GM21447 (cell line): Measurements from ENCODE around the gene GABPB1.

Experiments used
- ATAC-seq: cut with Tn5 transposase; IDR thresholded peaks from one replicate; pipeline ENCODE4 v1.9.1; 2021; ENCODE audit not compliant: unreplicated experiment

GABPB1 gene

DNA sequence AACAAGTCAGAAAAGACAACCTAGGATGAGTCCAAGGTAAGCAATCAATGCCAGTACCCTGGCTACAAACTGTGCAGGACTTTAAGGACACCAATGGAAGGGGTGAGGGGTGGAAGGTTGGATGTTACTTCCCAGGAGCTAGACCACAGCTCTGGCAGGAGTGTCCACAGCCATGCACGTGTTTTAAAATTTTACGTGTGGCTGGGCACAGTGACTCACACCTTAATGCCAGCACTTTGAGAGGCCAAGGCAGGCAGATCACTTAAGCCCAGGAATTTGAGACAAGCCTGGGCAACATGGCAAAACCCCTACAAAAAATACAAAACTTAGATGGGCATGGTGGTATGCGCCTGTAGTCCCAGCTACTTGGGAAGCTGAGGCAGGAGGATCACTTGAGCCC lies 74.7 kb downstream of the GABPB1 start:
- ATAC-seq: no peak

DNA sequence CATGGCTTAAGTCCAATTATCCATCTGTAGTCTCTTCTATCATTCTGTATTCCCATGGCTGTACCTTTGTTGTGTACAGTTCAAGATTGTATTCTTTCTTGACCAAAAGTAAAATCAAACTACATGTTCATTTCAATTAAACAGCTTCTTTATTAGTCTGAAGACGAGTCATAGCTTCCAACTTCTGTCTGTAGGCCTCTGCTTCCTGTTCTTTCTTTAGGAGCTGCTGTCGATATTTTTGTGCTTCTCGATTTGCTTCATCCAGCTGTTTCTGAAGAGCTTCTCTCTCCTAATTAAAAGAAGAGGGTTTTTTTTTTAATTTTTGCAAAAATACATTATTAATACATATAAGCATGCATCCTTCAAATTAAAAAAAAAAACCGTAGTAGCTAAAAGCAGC lies 76.5 kb downstream of the GABPB1 start:
- ATAC-seq: no peak

DNA sequence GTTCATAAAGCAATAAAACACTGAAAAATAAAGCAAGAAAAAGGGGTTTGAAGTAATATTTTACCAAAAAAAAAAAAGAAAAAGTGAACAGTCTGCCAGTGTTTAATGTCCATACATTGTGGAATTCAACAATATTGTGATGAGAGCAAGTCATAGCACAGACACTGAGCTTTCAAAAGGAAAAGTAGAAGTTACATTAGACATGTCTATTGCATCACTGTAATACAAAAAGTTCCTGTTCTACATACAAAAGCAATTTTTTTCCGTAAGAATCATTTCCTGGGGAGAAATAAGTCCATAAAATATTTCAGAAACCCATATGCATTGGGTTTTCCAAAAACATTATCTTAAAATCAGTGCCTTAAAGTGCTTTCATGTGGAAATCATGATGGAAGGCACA lies 77.6 kb downstream of the GABPB1 start:
- ATAC-seq: no peak

- ATAC-seq: no peak
Measured at GRCh38 chr15:50275908-50276307, 79.1 kb downstream of the GABPB1 start.

GRCh38 chr15:50275091-50275490 lies 79.9 kb downstream of the GABPB1 start:
- ATAC-seq: no peak

- no peak for ATAC-seq
Measured at GRCh38 chr15:50267577-50267976, 87.4 kb downstream of the GABPB1 start.

GRCh38 chr15:50265620-50266019 lies 89.4 kb downstream of the GABPB1 start, which contains the start of gene HDC:
TSS of gene HDC (minus strand) at chr15:50265726. CDS start at chr15:50265623, 103 bp downstream.
- ATAC-seq: no peak

- ATAC-seq: no peak
Measured at GRCh38 chr15:50262533-50262932, 92.5 kb downstream of the GABPB1 start.

- no peak for ATAC-seq
Measured at GRCh38 chr15:50261981-50262380, 93.0 kb downstream of the GABPB1 start.

GRCh38 chr15:50260969-50261496 lies 94.0 kb downstream of the GABPB1 start:
- ATAC-seq: peak; percentile 66

GRCh38 chr15:50259276-50259675 lies 95.7 kb downstream of the GABPB1 start:
- ATAC-seq: no peak

DNA sequence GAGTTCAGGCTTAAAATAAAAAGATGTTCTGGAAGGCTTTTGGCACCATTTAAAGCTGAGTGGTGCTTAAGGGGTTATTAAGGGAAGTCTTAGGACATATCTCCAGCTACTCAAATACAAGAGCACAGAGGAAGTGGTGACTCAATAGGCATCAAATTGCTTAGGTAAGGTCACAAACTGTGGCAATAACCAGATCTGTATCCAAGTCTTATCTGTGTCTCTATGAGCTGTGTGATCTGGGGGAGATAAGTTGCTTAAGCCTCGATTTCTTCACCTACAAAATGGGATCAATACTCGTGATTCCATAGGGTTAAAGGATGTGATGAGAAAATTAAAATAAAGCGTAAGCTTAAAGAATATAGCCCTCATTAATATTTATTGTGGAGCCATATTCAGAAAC lies 97.1 kb downstream of the GABPB1 start:
- ATAC-seq: no peak

DNA sequence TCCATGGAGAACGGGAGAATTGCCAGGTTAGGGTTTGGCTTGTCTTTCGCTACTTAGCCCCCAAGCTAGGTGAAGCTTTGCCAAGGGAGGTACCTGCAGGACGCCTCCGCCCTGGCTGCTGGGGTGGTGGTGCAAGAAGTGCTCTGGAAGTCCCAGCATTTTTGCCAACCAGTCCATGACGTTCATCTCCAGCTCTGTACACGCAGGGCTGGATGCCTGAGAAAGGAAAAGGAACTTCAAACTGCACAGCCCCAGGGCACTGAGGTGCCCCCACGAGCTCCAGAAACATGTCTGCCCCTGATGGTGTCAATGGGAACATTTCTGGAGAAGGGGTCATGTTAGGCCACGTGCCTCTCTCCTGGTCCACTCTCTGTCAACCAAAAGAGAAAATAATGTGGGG lies 97.7 kb downstream of the GABPB1 start:
- ATAC-seq: no peak

- ATAC-seq: no peak
Measured at GRCh38 chr15:50256188-50257041, 98.6 kb downstream of the GABPB1 start.

DNA sequence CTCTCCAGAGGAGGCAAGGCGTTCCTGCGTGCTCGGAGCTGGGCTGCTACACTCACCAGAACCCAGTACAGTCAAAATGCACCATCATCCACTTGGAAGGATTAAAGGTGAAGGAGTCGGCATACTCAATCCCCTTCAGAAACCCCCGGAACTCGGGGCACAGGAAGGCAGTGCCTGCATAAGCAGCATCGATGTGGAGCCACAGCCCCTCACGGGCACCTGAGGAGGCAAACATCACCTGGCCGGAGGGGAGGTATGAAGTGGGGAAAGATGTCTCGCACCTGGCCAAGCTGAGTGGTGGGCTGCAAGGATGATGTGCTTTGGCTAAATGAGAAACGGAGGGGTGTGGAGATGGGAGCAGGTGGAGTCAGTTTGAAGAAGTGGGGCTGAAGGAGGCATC lies 102.4 kb downstream of the GABPB1 start:
- no peak for ATAC-seq

- ATAC-seq: no peak
Measured at GRCh38 chr15:50251638-50252182, 103.3 kb downstream of the GABPB1 start.

GRCh38 chr15:50250760-50251394 lies 104.1 kb downstream of the GABPB1 start:
- no peak for ATAC-seq

GRCh38 chr15:50249704-50250103 lies 105.3 kb downstream of the GABPB1 start:
- no peak for ATAC-seq

- no peak for ATAC-seq
Measured at GRCh38 chr15:50248994-50249582, 105.9 kb downstream of the GABPB1 start.

GRCh38 chr15:50247819-50248655 lies 107.0 kb downstream of the GABPB1 start:
- peak; percentile 98 for ATAC-seq

DNA sequence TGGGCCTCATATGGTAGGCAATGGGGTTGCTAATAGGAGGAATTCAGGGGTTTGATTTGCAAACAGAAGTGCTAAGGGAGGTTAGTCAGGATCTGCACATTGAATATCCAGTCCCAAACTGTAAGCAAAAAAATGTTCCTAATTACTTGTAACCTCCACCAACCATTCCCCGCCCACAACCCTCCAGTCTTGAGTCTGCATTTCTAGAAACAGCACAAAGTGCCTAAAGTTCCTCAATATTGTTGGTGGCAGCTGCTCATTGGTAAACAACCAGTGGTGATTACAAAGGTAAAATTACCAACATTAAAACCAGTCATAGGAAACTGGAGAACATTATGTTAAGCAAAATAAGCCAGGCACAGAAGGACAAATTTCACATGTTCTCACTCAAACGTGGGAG lies 108.4 kb downstream of the GABPB1 start:
- no peak for ATAC-seq
